CD4-positive, alpha-beta T cell treated with Interleukin-6 for 4 hours (primary cell): ENCODE results near the gene ALK.

Experiments used
- DNase-seq: peaks from one replicate; pipeline ENCODE4 v3.0.0-alpha.2; 2020; ENCODE audit warnings: mixed read lengths

ALK gene

DNA sequence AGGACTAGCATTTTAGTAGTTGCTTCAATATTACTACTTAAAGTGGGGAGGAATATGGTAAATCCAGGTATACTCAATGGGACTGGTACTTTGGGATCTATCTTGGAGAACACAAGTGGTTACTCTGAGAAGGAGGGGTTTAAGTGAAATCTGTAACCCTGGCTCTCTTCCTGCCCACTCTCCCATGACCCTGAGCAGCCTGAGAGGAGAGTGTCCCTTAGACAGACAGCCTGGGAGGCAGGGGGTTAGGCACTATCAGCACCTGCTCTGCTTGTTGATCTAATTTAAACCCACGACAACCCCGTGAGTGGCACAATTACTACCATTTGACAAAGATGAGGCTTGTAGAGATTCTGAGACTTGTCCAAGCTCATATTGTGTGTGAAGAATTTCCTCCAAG is 395.5 kb downstream of the ALK start:
- DNase-seq = no peak

DNA sequence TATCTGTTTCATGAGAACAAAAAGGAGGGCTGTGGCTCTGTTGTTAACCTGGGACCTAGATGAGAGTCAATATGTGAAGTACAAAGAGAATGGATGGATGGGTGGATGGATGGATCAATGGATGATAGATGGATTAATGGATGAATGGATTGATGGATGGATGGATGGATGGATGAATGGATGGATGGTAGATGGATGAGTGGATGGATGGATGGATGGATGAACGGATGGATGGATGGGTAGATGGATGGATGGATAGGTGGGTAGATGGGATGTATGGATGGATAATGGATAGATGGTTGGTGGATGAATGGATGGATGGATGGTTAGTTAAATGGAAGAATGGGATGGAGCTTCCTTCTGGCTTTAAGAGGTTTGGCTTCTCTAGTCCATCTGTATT is 396.7 kb downstream of the ALK start:
- no peak for DNase-seq

GRCh38 chr2:29522951-29523669 is 398.3 kb downstream of the ALK start:
- DNase-seq = no peak

DNA sequence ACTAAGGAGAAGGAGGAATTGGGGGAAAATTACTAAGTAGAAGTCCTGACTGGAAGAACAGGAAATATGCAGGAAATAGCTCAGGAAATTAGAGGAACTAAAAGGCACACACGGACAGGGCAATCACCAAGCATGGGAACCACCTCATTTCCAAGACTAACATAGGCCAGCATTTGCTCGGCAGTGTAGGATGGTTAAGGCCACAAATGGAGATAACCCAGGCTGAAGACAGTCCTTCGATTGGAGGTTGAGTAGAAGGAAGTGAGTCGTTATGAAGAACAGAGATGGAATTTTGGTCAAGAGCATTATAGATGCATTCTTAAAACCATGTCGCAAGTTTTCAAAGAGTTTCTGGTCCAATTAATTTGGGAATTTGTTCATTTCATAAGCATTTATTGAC is 401.4 kb downstream of the ALK start:
- DNase-seq = no peak

GRCh38 chr2:29519338-29519925 is 402.0 kb downstream of the ALK start:
- DNase-seq = no peak

DNA sequence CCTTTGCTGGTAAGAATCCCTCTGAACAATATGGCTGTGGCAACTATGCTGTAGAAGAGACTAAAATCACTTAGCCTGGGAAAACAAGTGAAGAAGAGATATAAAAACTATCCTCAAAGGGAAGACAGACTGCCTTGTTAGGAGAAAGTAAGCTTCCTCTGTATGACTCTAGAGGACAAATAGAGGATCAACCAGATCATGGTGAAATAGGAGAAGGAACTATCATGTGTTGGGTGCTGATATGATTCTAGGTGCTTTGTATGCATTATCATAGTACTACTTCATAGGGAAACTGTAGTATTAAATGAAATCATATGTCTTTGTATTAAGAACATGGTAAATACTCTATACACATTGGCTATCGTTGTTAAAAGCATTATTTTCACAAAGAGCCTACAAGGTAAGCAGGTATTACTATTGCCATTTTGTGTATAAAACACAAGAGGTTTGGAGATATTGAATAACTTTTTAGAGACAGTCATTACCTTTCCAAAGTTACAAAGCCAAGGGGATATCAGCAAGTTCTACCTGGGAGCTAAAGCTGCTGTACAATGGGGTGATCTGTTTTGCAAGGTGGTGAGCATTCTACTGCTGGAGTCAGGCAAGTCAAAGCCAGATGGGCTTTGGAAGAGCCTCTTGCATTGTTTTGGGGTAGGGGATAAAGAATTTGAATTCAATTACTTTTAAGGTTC is 402.6 kb downstream of the ALK start:
- no peak for DNase-seq

DNA sequence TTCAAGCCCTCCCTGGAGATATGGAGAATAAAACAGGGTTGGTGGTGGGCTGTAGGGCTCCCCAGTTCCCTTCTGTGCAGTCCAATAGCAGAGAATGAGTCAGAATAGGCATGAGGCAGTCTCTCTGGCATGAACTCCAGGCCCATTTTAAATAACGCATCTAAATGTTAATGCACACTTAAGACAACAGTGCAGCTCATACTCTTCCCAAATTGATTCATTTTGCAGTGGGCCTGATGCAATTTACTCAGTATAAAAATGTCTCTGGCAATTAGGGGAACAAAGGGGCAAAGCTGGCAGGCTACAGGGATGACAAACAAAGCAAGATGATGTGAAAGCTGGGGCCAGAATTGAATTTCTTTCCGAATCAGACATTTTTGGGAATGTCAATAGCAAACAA is 403.4 kb downstream of the ALK start:
- DNase-seq = no peak

DNA sequence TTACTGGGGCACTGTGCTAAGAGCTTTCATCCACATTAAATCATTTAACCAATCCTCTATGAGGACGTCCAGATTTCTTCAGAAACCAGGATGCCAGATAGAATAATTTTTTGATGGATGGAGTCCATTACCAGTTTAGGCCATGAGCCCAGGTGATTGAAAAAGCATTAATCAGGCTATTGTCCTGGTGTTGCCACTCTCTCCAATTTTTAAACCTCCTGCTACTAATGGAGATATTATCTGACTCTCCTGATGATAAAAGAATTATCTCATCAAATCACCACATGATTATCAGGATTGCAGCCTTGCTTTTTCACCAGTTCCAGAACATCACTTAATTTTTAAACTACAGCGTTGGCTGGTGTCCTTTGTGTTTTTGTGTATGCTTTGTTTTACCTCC is 404.0 kb downstream of the ALK start:
- DNase-seq = no peak

GRCh38 chr2:29516767-29517166 is 404.6 kb downstream of the ALK start:
- no peak for DNase-seq

- DNase-seq = no peak
Observed at GRCh38 chr2:29509878-29510277, 411.5 kb downstream of the ALK start.

DNA sequence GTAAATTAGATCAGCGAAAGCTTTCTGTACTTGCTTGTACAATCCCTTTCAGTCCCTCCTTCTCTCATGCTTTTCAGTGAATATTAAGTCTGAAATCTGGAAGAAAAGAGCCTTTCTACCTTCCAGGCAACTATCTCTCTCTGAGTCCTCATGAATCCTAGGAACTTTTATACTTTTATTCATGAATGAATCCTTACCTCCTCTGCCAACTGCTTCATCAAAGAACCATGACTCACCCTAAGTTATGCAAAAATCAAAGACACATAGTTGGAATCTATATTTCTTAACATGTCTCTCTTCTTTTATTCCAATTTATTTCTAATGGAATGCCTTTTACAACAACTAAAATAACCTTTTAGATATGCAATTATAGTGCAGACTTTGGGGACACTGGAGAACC is 412.0 kb downstream of the ALK start:
- no peak for DNase-seq

GRCh38 chr2:29504746-29505145 is 416.6 kb downstream of the ALK start:
- DNase-seq = no peak

- DNase-seq = no peak
Observed at GRCh38 chr2:29502460-29502911, 418.9 kb downstream of the ALK start.

DNA sequence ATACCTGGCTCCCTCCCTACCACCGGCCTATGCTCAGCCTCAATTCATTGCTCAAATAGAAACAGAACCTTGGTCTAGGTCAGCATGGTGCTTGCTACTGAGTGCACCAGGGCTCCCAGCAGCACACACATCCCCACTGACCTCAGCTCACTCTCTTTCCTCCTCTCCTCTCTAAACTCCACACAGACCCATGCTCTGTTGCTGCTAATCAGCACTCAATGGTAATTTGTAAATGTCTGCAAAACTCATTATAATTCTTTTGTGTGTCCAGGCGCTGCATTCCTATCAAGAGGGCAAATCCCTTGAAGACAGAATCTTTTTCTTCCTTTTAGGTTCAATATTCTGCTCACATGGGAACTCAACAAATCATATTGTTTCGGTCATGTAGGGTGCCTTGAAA is 424.0 kb downstream of the ALK start:
- no peak for DNase-seq

DNA sequence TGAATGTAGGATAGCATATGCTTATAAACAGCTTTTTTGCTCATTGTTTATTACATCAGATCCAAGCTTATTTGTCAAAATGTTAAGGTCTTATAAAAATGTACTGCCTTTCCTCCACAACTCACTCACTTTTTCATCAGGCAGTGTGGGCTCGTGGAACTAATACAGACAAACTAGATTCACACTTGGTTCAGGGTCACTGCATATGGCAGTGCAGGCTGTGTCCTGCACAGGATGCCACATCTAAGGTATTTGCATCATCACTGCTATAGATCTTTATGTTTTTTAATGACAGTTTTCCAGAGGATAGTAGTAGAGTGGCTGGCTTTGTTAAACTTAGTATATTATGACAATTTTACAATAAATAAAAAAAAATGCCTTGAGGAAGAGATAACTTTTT is 425.2 kb downstream of the ALK start:
- DNase-seq = no peak

DNA sequence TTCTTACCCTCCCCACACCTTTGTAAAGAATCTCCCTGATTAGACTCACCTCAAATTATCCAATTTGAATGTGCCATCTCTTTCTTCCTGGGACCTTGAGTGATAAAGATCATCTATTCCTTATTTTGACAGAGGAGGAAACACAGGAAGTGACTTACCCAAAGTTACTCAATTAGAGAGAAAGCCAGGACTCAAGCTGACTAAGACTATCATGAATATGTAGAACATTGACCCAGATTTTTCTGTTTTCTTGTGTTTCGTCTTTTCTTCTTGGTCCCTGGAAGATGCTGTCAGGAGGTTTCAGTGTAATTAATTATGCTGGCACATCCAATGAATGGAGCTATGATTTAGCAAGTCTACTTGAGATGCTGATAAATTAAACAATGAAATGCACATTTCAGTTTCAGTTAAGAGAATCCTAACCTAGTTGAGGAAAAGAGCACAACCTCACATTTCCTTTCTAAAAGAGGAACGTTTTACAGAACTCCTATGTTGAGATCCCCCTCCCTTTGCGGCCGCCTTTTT is 425.8 kb downstream of the ALK start:
- DNase-seq = no peak

DNA sequence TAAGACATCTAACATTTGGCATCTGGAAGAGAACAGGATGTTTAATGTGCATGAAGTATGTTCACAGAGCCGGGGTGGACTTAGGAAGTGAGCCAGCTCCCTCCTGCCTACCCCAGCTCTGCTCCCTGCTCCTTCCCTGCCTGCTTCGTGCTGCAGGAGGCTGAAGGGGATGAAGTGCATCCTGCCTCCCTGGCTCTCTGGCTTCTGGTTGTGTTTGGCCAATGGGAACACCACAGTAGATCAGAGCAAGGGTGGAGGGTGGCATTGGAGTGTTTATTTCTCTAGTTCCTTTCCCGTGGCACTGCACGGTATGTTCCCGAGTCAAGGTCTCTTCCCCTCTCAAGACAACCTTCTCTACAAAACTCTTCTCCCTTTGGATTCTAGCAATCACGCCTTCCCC is 426.3 kb downstream of the ALK start:
- no peak for DNase-seq

DNA sequence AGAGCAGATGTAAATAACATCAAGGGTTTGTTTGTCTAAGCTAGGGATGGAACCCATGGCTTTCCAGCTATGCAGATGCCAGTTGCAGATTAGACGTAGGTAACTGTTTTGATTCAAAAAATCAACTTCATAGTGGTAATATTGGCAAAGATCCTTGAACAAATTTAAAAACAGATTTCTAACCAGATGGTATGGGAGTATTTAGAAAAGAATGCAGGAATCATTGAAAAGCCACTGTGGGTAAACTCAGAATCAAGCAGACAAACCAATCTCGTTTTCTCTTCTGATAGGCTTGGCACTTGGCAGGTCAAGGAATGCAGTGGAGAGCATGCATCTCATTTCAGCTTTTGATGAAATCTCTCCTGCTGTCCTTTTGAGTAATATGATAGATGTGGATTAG is 428.7 kb downstream of the ALK start:
- DNase-seq = no peak

DNA sequence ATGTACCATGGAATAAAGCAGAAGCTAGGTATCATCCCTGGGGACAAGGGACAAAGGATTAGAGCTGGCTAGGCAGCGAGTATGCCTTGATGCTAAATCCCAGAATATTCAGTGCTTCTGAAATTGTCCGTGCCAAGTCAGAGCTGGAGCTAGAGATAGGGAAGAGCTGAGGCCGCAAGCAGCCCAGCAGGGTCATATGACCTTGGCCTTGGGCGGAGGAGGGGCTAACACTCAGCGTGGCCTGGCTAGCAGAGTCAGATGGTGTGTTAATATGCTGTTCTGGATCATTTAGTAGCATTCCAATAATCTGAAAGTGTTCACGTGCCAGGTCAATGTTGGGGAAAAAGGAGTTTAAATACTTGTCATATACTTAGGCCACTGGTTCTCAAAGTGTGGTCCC is 431.3 kb downstream of the ALK start:
- no peak for DNase-seq

- DNase-seq = no peak
Observed at GRCh38 chr2:29489568-29489967, 431.8 kb downstream of the ALK start.

- DNase-seq = no peak
Observed at GRCh38 chr2:29487967-29488555, 433.3 kb downstream of the ALK start.

GRCh38 chr2:29485631-29486030 is 435.8 kb downstream of the ALK start:
- DNase-seq = no peak

GRCh38 chr2:29485117-29485516 is 436.3 kb downstream of the ALK start:
- no peak for DNase-seq

DNA sequence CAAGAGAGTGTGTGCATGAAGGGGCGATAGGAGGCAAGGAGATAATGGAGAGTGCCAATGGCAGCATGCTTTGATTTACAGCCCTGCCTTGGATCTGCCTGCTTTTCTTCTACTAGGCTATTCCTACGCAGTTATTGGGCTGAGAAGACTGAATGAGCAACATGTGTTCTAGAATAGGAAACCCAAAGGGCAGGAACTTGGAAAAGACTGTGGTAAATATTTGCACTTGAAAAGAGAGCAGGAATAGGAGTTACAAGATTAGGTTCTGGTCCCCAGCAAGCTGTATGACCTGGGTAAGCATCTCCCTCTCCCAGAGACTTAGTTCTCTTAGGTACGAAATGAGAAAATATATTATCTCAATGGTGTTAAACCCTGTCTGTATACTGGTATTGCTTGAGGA is 438.5 kb downstream of the ALK start:
- no peak for DNase-seq
